C4-2B (cell line): ENCODE results near the gene NR3C2.
A peak's percentile ranks its signal among the peaks of the same experiment; 100 is the strongest.

Source experiments
- H3K27ac ChIP-seq: fragments of 450-650 bp; 2 replicates; pipeline ENCODE4 v1.5.1; 2017
- CTCF ChIP-seq: fragments of 450-650 bp; conservative IDR thresholded peaks from 2 replicates; pipeline ENCODE4 v1.5.1; 2017; ENCODE audit warnings: mild to moderate bottlenecking
- ZFX ChIP-seq: fragments of 450-650 bp; IDR thresholded peaks from 2 replicates; pipeline ENCODE4 v1.6.1; 2017

The NR3C2 gene

GRCh38 chr4:148441986-148442831 is at the start of gene NR3C2:
TSS of gene NR3C2 (minus strand) at chr4:148442414.
- TF ChIP-seq CTCF (no peak), ZFX (no peak)
- H3K27ac ChIP-seq: peak within 1 kb of the TSS; percentile 69

GRCh38 chr4:148487181-148487580 is 45.0 kb upstream of the NR3C2 start:
- H3K27ac ChIP-seq: no peak overlapping the region
- TF ChIP-seq CTCF (no peak), ZFX (no peak)

GRCh38 chr4:148481636-148482035 is 39.4 kb upstream of the NR3C2 start:
- H3K27ac ChIP-seq: no peak overlapping the region; the same call in 1 of the 2 replicates
- TF ChIP-seq ZFX (no peak), CTCF (no peak)

- no peak overlapping the region for H3K27ac ChIP-seq
- TF ChIP-seq CTCF (no peak), ZFX (no peak)
These were observed 35.1 kb upstream of the NR3C2 start for GRCh38 chr4:148477276-148477675.

- no peak for TF ChIP-seq CTCF
- no peak for TF ChIP-seq ZFX
- no peak overlapping the region for H3K27ac ChIP-seq
These were observed 27.7 kb upstream of the NR3C2 start for GRCh38 chr4:148469938-148470337.

GRCh38 chr4:148454835-148455234 is 12.6 kb upstream of the NR3C2 start:
- no peak overlapping the region for H3K27ac ChIP-seq
- no peak for TF ChIP-seq ZFX
- TF ChIP-seq CTCF: no peak

- H3K27ac ChIP-seq: no peak overlapping the region
These were observed 11.6 kb upstream of the NR3C2 start for GRCh38 chr4:148453833-148454232.

More at GRCh38 chr4:148453833-148454232, 11.6 kb upstream of the NR3C2 start:
- TF ChIP-seq ZFX (no peak), CTCF (no peak)
